Endothelial cell of umbilical vein (primary cell): ENCODE measurements around the gene POLG. TPM values are rescaled to one million over a fixed set of nuclear protein-coding genes. Genes with fewer than 3 reads are reported as not detected.

Experiments used
- BruUV-seq: library from RNA; stranded (reverse); fragments of 400-500 nt; replicated peaks from 2 replicates; lab custom pipeline; 2021; lab: Mats Ljungman, UMichigan
- CTCF ChIA-PET: fragments of 300-600, 350-600 bp; sonication (Branson Sonifier 250); formaldehyde crosslinking; loops from one replicate; lab custom pipeline; 2021; ENCODE audit warnings: antibody characterized with exemption, inconsistent platforms; lab: Charles Lee
- POLR2A ChIA-PET: fragments of 300-600, 350-600 bp; sonication (Branson Sonifier 250); formaldehyde crosslinking; loops from one replicate; lab custom pipeline; 2021; ENCODE audit warnings: antibody characterized with exemption, inconsistent platforms; lab: Charles Lee
- DNase-seq: peaks from one replicate; pipeline ENCODE4 v3.0.0-alpha.2; 2011; ENCODE audit warnings: low read depth, low spot score
- FAIRE-seq: peaks from 2 replicates; lab custom pipeline; 2011; peaks lifted over from hg19 to GRCh38; lab: Jason Lieb, UNC
- H2AFZ ChIP-seq: 2 replicates; pipeline ENCODE4 v1.6.0; 2012; ENCODE audit warnings: low read depth, low read length, control low read depth, inconsistent platforms
- H3K27ac ChIP-seq: 2 replicates; pipeline ENCODE4 v1.5.1; 2011; ENCODE audit warnings: low read depth, mild to moderate bottlenecking, control low read depth, low read length, moderate library complexity; ENCODE audit not compliant: insufficient read depth
- H3K27me3 ChIP-seq, 2 experiments: 2 replicates each; pipeline versions ENCODE4 v1.6.0 to v1.6.1; 2011; ENCODE audit warnings: low read length in 2 of 2, mixed read lengths in 1 of 2; ENCODE audit not compliant: control insufficient read depth in 2 of 2, insufficient read depth in 2 of 2
- H3K36me3 ChIP-seq, 2 experiments: 2 replicates in 1 of 2; 3 replicates in 1 of 2; pipeline ENCODE4 v1.5.1; 2011; ENCODE audit warnings: low read length in 2 of 2, mild to moderate bottlenecking in 1 of 2, moderate library complexity in 1 of 2; ENCODE audit not compliant: control insufficient read depth in 2 of 2, insufficient read depth in 2 of 2; ENCODE audit errors: extremely low read depth in 1 of 2
- H3K4me1 ChIP-seq: 3 replicates; pipeline ENCODE4 v1.5.1; 2011; ENCODE audit warnings: mild to moderate bottlenecking, low read length; ENCODE audit not compliant: control insufficient read depth, insufficient read depth; ENCODE audit errors: extremely low read depth
- H3K4me2 ChIP-seq: 2 replicates; pipeline ENCODE4 v1.6.1; 2011; ENCODE audit warnings: low read length, control low read depth, mixed read lengths; ENCODE audit not compliant: insufficient read depth
- H3K4me3 ChIP-seq, 3 experiments: fragments of 200-600 bp in 1 of 3; sonication (generic), shearing (Covaris generic) in 1 of 3; replicated peaks in 1 of 3; 2 replicates each; pipeline ENCODE4 v1.5.1; 2011 to 2016; ENCODE audit warnings: control low read depth in 3 of 3, low read length in 3 of 3, mild to moderate bottlenecking in 2 of 3, inconsistent platforms in 1 of 3, low read depth in 1 of 3, moderate library complexity in 1 of 3; ENCODE audit not compliant: insufficient read depth in 1 of 3
- H3K79me2 ChIP-seq: 2 replicates; pipeline ENCODE4 v1.6.0; 2012; ENCODE audit warnings: low read length, inconsistent platforms; ENCODE audit not compliant: control insufficient read depth, insufficient read depth
- H3K9ac ChIP-seq: replicated peaks from 2 replicates; pipeline ENCODE3; 2011; ENCODE audit warnings: low read length, control low read depth; ENCODE audit not compliant: insufficient read depth; ENCODE audit errors: extremely low read depth
- H3K9me1 ChIP-seq: replicated peaks from 3 replicates; pipeline ENCODE4 v1.6.0; 2011; ENCODE audit warnings: mild to moderate bottlenecking, low read length; ENCODE audit not compliant: control insufficient read depth, insufficient read depth; ENCODE audit errors: extremely low read depth
- H3K9me3 ChIP-seq: replicated peaks from 2 replicates; pipeline ENCODE4 v1.5.1; 2012; ENCODE audit warnings: low read length, inconsistent platforms; ENCODE audit not compliant: control insufficient read depth, insufficient read depth
- H4K20me1 ChIP-seq: replicated peaks from 2 replicates; pipeline ENCODE3; 2011; ENCODE audit warnings: mild to moderate bottlenecking, low read length; ENCODE audit not compliant: control insufficient read depth, insufficient read depth; ENCODE audit errors: extremely low read depth
- EZH2 ChIP-seq: IDR thresholded peaks from 2 replicates; pipeline ENCODE4 v1.6.1; 2012; ENCODE audit warnings: borderline replicate concordance, low read depth, mild to moderate bottlenecking, moderate library complexity, low read length, inconsistent platforms; ENCODE audit not compliant: severe bottlenecking
- FOS ChIP-seq: IDR thresholded peaks from 2 replicates; pipeline ENCODE4 v1.6.1; 2011; ENCODE audit warnings: mild to moderate bottlenecking, low read length, moderate library complexity, borderline replicate concordance; ENCODE audit not compliant: insufficient read depth
- GATA2 ChIP-seq: IDR thresholded peaks from 2 replicates; pipeline ENCODE4 v1.7.0; 2011; ENCODE audit warnings: low read depth, mild to moderate bottlenecking, moderate library complexity, mixed read lengths, low read length; ENCODE audit not compliant: insufficient read length, insufficient read depth
- JUN ChIP-seq: IDR thresholded peaks from 2 replicates; pipeline ENCODE4 v1.6.1; 2011; ENCODE audit warnings: borderline replicate concordance, low read depth; ENCODE audit not compliant: insufficient read length, insufficient read depth
- MYC ChIP-seq: IDR thresholded peaks from one replicate; pipeline ENCODE4 v1.6.1; 2011; ENCODE audit warnings: mild to moderate bottlenecking, low read depth, low read length
- POLR2A ChIP-seq: IDR thresholded peaks from 2 replicates; pipeline ENCODE4 v1.6.1; 2012; ENCODE audit warnings: low read depth, mild to moderate bottlenecking, control low read depth, low read length
- POLR2AphosphoS5 ChIP-seq: IDR thresholded peaks from 2 replicates; pipeline ENCODE4 v1.6.1; 2012; ENCODE audit warnings: low read depth, mild to moderate bottlenecking, control low read depth, low read length, moderate library complexity; ENCODE audit not compliant: insufficient read depth
- dilution Hi-C: fragments of 300-500 bp; cut with MboI; formaldehyde crosslinking; loops from one replicate; pipeline ENCODE4 v1.15.0; 2019; ENCODE audit warnings: low sequenced_read_pairs; ENCODE audit not compliant: extremely low pct_ligation_motif_present
- intact Hi-C: fragments of 100-400 bp; cut with micrococcal nuclease; formaldehyde crosslinking; loops from one replicate; pipeline ENCODE4 v1.10.0; 2022
- polyA plus RNA-seq, 4 experiments: library from polyadenylated mRNA; depleted of rRNA in 3 of 4; stranded (reverse) in 3 of 4; unstranded in 1 of 4; fragments of >200 nt; gene quantifications; 2 replicates each; pipeline versions ENCODE4 v1.2.1 to v1.2.3, GENCODE V29; 2011 to 2012; ENCODE audit warnings: missing spikeins in 1 of 4
- total RNA-seq: library from RNA; stranded (reverse); gene quantifications from 2 replicates; pipeline ENCODE4 v1.2.3, GENCODE V29; 2021
- TF ChIP-seq, protein P1 (sequence below), 2 donors: IDR thresholded peaks; 1 replicate in 1 of 2; 2 replicates in 1 of 2; pipeline ENCODE4 v1.5.1; 2011; ENCODE audit warnings: low read length in 2 of 2, mild to moderate bottlenecking in 2 of 2, moderate library complexity in 2 of 2, control low read depth in 1 of 2, inconsistent platforms in 1 of 2, low read depth in 1 of 2; ENCODE audit not compliant: insufficient read depth in 1 of 2; ENCODE audit errors: extremely low read depth in 1 of 2
- TF ChIP-seq, protein P2 (sequence below): IDR thresholded peaks from 2 replicates; pipeline ENCODE4 v1.6.1; 2011; ENCODE audit not compliant: insufficient read depth, insufficient read length

The POLG gene
- total and polyA plus RNA-seq, 2 donors (not counting 3 experiments of a cell fraction or from before 2014, with no cell fraction given) = 36.6 to 77.7 TPM

DNA sequence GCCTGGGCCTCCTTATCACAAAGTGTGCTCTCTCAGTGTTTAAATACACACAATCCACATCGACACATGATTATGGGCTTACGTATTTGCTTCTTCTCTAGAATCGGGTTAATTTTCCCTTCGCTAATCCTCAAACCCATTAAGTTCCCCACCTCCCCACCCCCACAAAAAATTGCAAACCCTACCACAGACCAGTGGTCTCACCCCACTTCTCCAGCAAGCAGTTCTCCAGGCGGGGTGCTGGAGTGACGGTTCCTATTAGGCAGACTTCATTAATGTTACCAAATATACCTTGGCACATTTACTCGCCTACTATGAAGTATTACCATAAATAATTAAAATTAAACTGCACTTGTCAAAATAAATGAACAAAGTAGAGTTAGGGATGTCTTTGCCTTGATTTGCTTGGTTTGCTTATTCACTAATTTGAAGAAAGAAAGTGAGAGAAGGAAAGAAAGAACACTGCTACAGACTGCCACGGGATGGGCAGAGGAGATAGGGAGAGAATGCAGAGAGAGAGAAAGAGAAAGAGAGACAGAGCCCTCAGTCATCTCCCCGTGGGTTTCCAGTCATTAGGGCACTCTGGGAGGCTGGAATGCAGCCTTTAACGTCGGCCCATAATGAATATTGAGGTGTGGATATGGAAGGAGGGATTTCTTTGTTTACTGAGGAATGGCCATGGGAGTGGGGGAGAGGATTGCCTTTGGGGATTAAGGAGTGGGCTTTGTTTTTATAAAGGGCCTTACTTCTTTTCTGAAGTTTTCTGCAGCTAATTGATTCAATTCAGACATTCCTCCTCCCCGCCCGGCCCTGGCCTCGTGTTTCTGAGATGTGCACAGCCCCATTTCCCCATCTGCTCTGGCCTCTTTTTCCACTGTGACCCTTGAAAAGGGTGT lies 39.7 kb upstream of the POLG start:
- no peak for DNase-seq
- no TSS peak for BruUV-seq
- no peak overlapping the region for H3K4me3 ChIP-seq
- no peak overlapping the region for H2AFZ ChIP-seq
- H3K9me1 ChIP-seq = no peaks in the 10 kb centered on the region
- H3K27me3 ChIP-seq = peaks cover 92 to 98% of the 10 kb centered on the region in 2 experiments
- H3K4me1 ChIP-seq = peaks cover 4% of the 10 kb centered on the region
- no peak overlapping the region for H3K9ac ChIP-seq
- dilution Hi-C loops (no loop called here), intact Hi-C loops (no loop called here)
- no peaks in the 10 kb centered on the region for H4K20me1 ChIP-seq
- ChIA-PET CTCF (interaction anchor here (1.2 to 6.0 kb wide), 2 partner anchors 16 to 18 kb away, joined by 4 to 70 read pairs; no protein-coding TSS in a partner anchor), POLR2A (no interaction called here)
- no peaks in the 10 kb centered on the region for H3K36me3 ChIP-seq
- H3K79me2 ChIP-seq = no peaks in the 10 kb centered on the region
- no peak overlapping the region for H3K4me2 ChIP-seq
- no peak for FAIRE-seq
- no peak overlapping the region for H3K27ac ChIP-seq
- H3K9me3 ChIP-seq = no peaks in the 10 kb centered on the region
- peak; percentile 39 for TF ChIP-seq EZH2
- no peak for TF ChIP-seq GATA2

DNA sequence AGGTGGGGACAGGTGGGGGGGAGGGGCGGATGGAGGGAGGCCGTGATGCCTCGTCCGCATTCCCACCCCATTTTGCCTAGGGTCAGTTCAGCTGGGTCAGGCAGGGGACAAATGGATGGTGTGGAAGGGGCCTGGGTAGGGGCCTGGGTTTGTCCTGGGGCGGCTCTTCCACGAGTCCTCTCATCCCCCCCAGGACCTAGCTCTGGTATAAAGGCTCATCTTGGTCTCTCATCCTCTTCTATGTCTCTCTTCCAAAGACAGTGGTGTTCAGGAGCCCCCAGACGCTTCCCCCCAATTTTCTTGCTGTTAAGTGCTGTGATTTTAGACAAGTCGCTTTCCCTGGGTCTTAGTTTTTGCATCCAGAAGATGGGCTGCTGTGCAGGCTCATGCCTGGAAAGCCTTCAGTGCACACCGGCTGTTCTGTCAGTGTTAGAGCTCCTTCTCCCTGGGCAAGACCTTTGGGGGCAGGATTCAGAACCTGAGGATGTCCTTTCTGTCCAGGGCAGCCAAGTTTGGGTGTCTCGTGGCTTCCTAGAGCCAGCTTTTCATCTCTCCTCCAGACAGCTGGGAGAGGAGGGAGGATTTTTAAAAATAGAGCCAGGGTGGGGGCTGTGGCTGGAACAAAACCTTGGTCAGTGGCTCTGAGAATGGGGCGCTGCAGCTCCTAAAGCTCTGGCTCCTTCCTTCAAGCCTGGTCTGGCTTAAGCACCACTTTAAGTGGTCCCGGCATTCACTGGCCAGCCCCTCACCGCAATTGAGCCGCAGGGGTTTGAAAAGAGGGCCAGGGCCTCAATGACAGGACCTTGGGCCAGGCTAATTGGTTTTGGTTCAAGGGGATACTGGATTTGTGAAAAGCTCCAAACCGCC lies 37.7 kb upstream of the POLG start:
- Histone ChIP-seq H3K79me2 (no peaks in the 10 kb centered on the region), H3K27me3 (peaks cover 91 to 98% of the 10 kb centered on the region in 2 experiments), H3K4me3 (no peak overlapping the region), H2AFZ (no peak overlapping the region), H3K4me1 (no peaks in the 10 kb centered on the region), H3K9me1 (no peaks in the 10 kb centered on the region), H3K27ac (no peak overlapping the region), H3K9me3 (no peaks in the 10 kb centered on the region), H3K9ac (no peak overlapping the region), H4K20me1 (no peaks in the 10 kb centered on the region), H3K4me2 (no peak overlapping the region), H3K36me3 (no peaks in the 10 kb centered on the region)
- dilution Hi-C loops (no loop called here), intact Hi-C loops (no loop called here)
- no peak for DNase-seq
- CTCF ChIA-PET = interaction anchor here (0.9 to 2.8 kb wide), 2 partner anchors 11 to 14 kb away, joined by 3 to 14 read pairs; no protein-coding TSS in a partner anchor
- BruUV-seq = no TSS peak
- FAIRE-seq = no peak
- TF ChIP-seq, protein P1, sequence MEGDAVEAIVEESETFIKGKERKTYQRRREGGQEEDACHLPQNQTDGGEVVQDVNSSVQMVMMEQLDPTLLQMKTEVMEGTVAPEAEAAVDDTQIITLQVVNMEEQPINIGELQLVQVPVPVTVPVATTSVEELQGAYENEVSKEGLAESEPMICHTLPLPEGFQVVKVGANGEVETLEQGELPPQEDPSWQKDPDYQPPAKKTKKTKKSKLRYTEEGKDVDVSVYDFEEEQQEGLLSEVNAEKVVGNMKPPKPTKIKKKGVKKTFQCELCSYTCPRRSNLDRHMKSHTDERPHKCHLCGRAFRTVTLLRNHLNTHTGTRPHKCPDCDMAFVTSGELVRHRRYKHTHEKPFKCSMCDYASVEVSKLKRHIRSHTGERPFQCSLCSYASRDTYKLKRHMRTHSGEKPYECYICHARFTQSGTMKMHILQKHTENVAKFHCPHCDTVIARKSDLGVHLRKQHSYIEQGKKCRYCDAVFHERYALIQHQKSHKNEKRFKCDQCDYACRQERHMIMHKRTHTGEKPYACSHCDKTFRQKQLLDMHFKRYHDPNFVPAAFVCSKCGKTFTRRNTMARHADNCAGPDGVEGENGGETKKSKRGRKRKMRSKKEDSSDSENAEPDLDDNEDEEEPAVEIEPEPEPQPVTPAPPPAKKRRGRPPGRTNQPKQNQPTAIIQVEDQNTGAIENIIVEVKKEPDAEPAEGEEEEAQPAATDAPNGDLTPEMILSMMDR (IDR thresholded peaks at IDR 0.05; ENCODE audit: extremely low read depth in 1 of 2, insufficient read depth in 1 of 2, low read depth in 1 of 2, low read length in 2 of 2) = no peak
- TF ChIP-seq JUN (no peak), FOS (no peak), EZH2 (no peak), POLR2AphosphoS5 (no peak), POLR2A (no peak), MYC (no peak), GATA2 (no peak)
- TF ChIP-seq, protein P2, sequence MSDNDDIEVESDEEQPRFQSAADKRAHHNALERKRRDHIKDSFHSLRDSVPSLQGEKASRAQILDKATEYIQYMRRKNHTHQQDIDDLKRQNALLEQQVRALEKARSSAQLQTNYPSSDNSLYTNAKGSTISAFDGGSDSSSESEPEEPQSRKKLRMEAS = no peak
- POLR2A ChIA-PET = no interaction called here
